Adrenal gland (tissue), 12 donors: ENCODE data around the gene MKX. TPM values are rescaled to one million over a fixed set of nuclear protein-coding genes. Genes with fewer than 3 reads are reported as not detected.

Source experiments
- DNase-seq, 7 donors: peaks; one replicate each; pipeline ENCODE4 v3.0.0-alpha.2; 2019 to 2020
- H3K27ac ChIP-seq, 5 donors: fragments of 200-600 bp; sonication (generic) in 4 of 5; 1 replicate in 3 of 5; 2 replicates in 2 of 5; pipeline versions ENCODE4 v1.5.1 to v1.8.0; 2016 to 2020; ENCODE audit warnings: mild to moderate bottlenecking in 1 of 5
- H3K27me3 ChIP-seq: fragments of 200-600 bp; 2 replicates; pipeline ENCODE4 v1.8.0; 2021
- H3K36me3 ChIP-seq, 2 donors: fragments of 200-600 bp; replicated peaks in 1 of 2; 1 replicate in 1 of 2; 2 replicates in 1 of 2; pipeline versions ENCODE4 v1.5.1 to v1.8.0; 2018 to 2022
- H3K4me1 ChIP-seq, 2 donors: fragments of 200-600 bp; replicated peaks in 1 of 2; 1 replicate in 1 of 2; 2 replicates in 1 of 2; pipeline versions ENCODE4 v1.5.1 to v1.8.0; 2018 to 2021
- H3K4me3 ChIP-seq, 4 donors: fragments of 200-600 bp; sonication (generic) in 3 of 4; one replicate each; pipeline ENCODE4 v1.5.1; 2016 to 2018
- H3K9me3 ChIP-seq, 3 donors: fragments of 200-600 bp; sonication (generic) in 1 of 3; replicated peaks in 1 of 3; 1 replicate in 2 of 3; 2 replicates in 1 of 3; pipeline versions ENCODE4 v1.5.1 to v1.8.0; 2016 to 2021
- POLR2A ChIP-seq, 2 donors: fragments of 450-650 bp; IDR thresholded peaks; one replicate each; pipeline ENCODE4 v1.6.1; 2017; ENCODE audit warnings: antibody characterized with exemption in 2 of 2, mild to moderate bottlenecking in 2 of 2, moderate library complexity in 1 of 2
- WGBS, 4 donors: extraction: QIAGEN DNeasy Blood & Tissue Kit in 2 of 4; methylation state at CpG; one replicate each; pipeline versions ENCODE4 v1.1.5 to v1.1.7; 2013 to 2017; 5-methylcytosine and 5-hydroxymethylcytosine counted together
- intact Hi-C, 2 donors: fragments of 100-400 bp; cut with DNase I; formaldehyde crosslinking; loops; one replicate each; pipeline versions ENCODE4 v1.14.1 to v1.15.0; 2022 to 2023
- polyA plus RNA-seq, 3 donors: library from polyadenylated mRNA; stranded (reverse); fragments of 200-250 nt in 2 of 3; fragments of 350-450 nt in 1 of 3; fragmentation: Illumina TruSeq in 1 of 3; extraction: RNeasy Lipid Tissue Mini Kit (QIAGEN cat#74804) in 1 of 3; gene quantifications; one replicate each; pipeline ENCODE4 v1.2.3, GENCODE V29; 2013 to 2014
- total RNA-seq, 9 donors: library from RNA; depleted of rRNA in 4 of 9; stranded (reverse); fragments of >200 nt in 4 of 9; fragments of 120-200 nt in 1 of 9; fragmentation: NEBNext Ultra II Directional in 1 of 9; extraction: Animal tissue kit (Norgen Biotek cat#: 25700) in 1 of 9; gene quantifications; one replicate each; pipeline versions ENCODE4 v1.1.0 to v1.2.4, GENCODE V29; 2013 to 2023
- TF ChIP-seq, protein P1 (sequence below), 6 experiments: fragments of 450-650 bp in 4 of 6; fragments of 200-600 bp in 2 of 6; sonication (generic) in 1 of 6; IDR thresholded peaks; 1 replicate in 5 of 6; 2 replicates in 1 of 6; pipeline versions ENCODE4 v1.5.1 to v1.8.0; 2016 to 2021; ENCODE audit warnings: antibody characterized with exemption in 6 of 6, mild to moderate bottlenecking in 2 of 6, moderate library complexity in 1 of 6
- donor health status: healthy with polysubstance abuse.
- donor health status: Bipolar disorder and iron deficiency.
- donor health status: DM: yes; HTN: yes; CAD: no.
- donor health status: DM: no; HTN: no; CAD: no.
- donor health status: DM: no; HTN: no; CAD: no.
- donor health status: DM: yes; HTN: yes; CAD: no.

The MKX gene
- total and polyA plus RNA-seq, 12 donors = 0.06 to 5.4 (median 1.3) TPM

DNA sequence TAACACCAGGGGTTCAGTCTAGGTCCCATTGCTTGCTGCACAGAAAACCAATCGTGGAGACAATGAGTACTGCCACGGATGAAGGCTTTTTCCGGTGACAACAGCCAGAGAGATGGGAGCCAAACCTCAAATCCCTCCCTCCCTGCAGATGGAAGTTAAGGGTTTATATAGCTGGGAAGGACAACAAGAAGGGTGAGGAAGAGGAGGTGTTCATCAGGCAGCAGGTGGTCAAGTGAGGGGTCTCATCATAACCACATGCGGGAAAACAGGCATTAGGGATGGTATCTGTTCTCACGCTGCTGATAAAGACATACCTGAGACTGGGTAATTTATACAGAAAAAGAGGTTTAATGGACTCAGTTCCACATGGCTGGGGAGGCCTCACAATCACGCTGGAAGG is 91.3 kb downstream of the MKX start:
- intact Hi-C loops = loop anchor here in 1 of 2 donors (10.0 kb wide), 1 partner anchor 99 kb away; no protein-coding TSS in a partner anchor
- no peaks in the 10 kb centered on the region for H3K27me3 ChIP-seq
- H3K4me1 ChIP-seq = no peaks in the 10 kb centered on the region
- no peak overlapping the region for H3K27ac ChIP-seq
- DNase-seq = no peak
- 94 to 97% (median 95%) methylated on average over 6 of the region's 6 CpGs for WGBS, 4 donors
- H3K36me3 ChIP-seq = no peaks in the 10 kb centered on the region
- no peak overlapping the region for H3K4me3 ChIP-seq
- no peaks in the 10 kb centered on the region for H3K9me3 ChIP-seq
- TF ChIP-seq POLR2A (IDR thresholded peaks at IDR 0.05) = no peak
- TF ChIP-seq, protein P1, sequence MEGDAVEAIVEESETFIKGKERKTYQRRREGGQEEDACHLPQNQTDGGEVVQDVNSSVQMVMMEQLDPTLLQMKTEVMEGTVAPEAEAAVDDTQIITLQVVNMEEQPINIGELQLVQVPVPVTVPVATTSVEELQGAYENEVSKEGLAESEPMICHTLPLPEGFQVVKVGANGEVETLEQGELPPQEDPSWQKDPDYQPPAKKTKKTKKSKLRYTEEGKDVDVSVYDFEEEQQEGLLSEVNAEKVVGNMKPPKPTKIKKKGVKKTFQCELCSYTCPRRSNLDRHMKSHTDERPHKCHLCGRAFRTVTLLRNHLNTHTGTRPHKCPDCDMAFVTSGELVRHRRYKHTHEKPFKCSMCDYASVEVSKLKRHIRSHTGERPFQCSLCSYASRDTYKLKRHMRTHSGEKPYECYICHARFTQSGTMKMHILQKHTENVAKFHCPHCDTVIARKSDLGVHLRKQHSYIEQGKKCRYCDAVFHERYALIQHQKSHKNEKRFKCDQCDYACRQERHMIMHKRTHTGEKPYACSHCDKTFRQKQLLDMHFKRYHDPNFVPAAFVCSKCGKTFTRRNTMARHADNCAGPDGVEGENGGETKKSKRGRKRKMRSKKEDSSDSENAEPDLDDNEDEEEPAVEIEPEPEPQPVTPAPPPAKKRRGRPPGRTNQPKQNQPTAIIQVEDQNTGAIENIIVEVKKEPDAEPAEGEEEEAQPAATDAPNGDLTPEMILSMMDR (IDR thresholded peaks at IDR 0.05) = no peak

DNA sequence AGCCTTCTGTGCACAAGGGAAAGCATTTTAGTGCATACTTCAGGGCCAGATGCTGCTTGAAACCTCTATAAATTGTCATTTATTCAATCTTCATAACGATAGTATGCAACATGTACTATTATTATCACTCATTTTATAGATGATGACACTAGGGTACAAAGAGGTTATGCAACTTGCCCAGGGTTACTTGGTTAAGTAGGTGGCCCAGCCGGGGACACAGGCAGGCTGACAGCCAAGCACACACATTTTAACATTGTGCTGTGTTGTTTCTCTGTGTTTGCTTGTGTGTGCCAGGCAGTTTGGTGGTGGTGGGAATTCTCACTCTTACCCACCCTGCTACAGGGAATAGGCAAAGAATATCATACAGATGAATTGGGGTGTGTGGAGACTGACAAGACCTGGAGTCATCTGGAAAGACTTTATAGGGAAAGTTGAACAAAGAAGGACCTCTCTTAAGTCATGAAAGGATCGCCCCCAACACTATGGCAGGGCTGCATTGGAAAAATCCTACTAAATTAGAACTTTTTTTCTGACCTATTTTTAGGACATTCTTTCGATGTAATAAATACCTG is 98.9 kb downstream of the MKX start:
- H3K4me1 ChIP-seq = no peaks in the 10 kb centered on the region
- H3K36me3 ChIP-seq = no peaks in the 10 kb centered on the region
- no peaks in the 10 kb centered on the region for H3K9me3 ChIP-seq
- WGBS, 4 donors = 65 to 67% (median 66%) methylated on average over 4 of the region's 4 CpGs
- no peak for TF ChIP-seq POLR2A (IDR thresholded peaks at IDR 0.05)
- TF ChIP-seq, protein P1 (IDR thresholded peaks at IDR 0.05) = no peak
- DNase-seq = no peak
- no peaks in the 10 kb centered on the region for H3K27me3 ChIP-seq
- H3K4me3 ChIP-seq = no peak overlapping the region
- H3K27ac ChIP-seq = no peak overlapping the region
- intact Hi-C loops = no loop called here

DNA sequence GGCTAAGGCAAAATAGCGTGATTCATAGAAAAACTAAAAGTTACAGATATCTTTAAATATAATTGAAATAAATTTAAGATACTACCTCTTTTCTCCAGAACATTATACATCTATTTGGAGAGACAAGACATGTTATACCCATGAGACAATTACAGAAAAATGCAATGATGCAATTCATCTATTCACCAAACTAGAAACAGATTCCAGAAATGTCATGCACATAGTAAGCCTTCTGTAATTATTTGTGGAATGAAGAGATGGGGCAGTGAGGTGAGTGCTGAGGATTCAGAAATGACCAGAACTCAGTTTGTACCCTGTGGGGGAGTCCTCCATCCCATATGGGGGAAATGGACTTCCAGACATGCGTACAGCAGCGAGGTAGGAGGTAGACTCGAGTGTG is 99.4 kb downstream of the MKX start:
- no peak overlapping the region for H3K27ac ChIP-seq
- no peaks in the 10 kb centered on the region for H3K4me1 ChIP-seq
- H3K4me3 ChIP-seq = no peak overlapping the region
- H3K27me3 ChIP-seq = no peaks in the 10 kb centered on the region
- WGBS, 4 donors = 84 to 88% (median 85%) methylated on average over 4 of the region's 4 CpGs
- no peaks in the 10 kb centered on the region for H3K9me3 ChIP-seq
- DNase-seq = no peak
- no peak for TF ChIP-seq POLR2A (IDR thresholded peaks at IDR 0.05)
- TF ChIP-seq, protein P1 (IDR thresholded peaks at IDR 0.05) = no peak
- intact Hi-C loops = no loop called here
- no peaks in the 10 kb centered on the region for H3K36me3 ChIP-seq

DNA sequence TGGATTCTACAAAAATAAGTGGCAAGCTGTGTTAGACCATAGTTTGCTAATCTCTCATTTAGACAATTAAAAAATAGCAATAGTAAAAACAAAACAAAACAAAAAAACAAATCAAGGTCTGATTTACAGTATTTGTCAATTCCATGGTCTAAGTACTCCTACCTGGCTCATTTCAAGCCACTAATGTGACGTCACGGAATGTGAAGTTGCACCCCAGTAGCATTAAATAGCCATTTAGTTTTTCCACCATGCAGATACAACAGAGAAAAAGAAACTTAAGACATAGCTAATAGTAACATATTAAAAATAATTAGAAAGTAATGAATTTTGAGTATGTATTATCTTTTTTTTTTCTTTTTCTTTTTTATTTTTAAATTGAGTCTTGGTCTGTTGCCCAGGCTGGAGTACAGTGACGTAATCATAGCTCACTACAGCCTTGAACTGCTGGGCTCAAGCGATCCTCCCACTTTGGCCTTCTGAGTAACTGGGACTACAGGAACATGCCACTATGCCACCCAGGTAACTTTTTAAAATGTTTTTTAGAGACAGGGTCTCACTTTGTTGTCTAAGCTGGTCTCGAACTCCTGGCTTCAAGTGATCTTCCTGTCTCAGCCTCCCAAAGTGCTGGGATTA is 101.2 kb downstream of the MKX start:
- intact Hi-C loops = no loop called here
- H3K4me3 ChIP-seq = no peak overlapping the region
- H3K27ac ChIP-seq = no peak overlapping the region
- TF ChIP-seq, protein P1 (IDR thresholded peaks at IDR 0.05) = no peak
- DNase-seq = peak in 5 of 7 donors; percentile 28 to 55 (median 33)
- H3K9me3 ChIP-seq = no peaks in the 10 kb centered on the region
- no peaks in the 10 kb centered on the region for H3K4me1 ChIP-seq
- no peaks in the 10 kb centered on the region for H3K36me3 ChIP-seq
- 58 to 66% (median 65%) methylated on average over 5 of the region's 5 CpGs for WGBS, 4 donors
- no peaks in the 10 kb centered on the region for H3K27me3 ChIP-seq
